ENCODE results near the gene RUVBL1. TPM values are rescaled to one million over a fixed set of nuclear protein-coding genes. Genes with fewer than 3 reads are reported as not detected.

Gene RUVBL1
- total and polyA plus RNA-seq, 11 donors = 14.1 to 44.6 (median 26.2) TPM

GRCh38 chr3:128067489-128067888 lies 56.1 kb downstream of the RUVBL1 start:
- no peaks in the 10 kb centered on the region for H3K27me3 ChIP-seq
- ATAC-seq (no peak), DNase-seq (no peak)
- H3K27ac ChIP-seq = no peak overlapping the region
- no peak overlapping the region for H3K4me3 ChIP-seq
- no peak for TF ChIP-seq CTCF (IDR thresholded peaks at IDR 0.05)
- no peak for TF ChIP-seq POLR2A (IDR thresholded peaks at IDR 0.05)
- no peaks in the 10 kb centered on the region for H3K9me3 ChIP-seq
- H3K4me1 ChIP-seq = peaks cover 0 to under 1% (median 0%) of the 10 kb centered on the region in 12 donors
- intact Hi-C loops (cut with DNase I) = no loop called here
- 70 to 82% (median 79%) methylated on average over 7 of the region's 7 CpGs for WGBS, 4 donors
- H3K36me3 ChIP-seq = peaks cover 8 to 100% (median 100%) of the 10 kb centered on the region in 9 donors

- Histone ChIP-seq H3K9me3 (no peaks in the 10 kb centered on the region), H3K4me1 (peaks cover 0 to 4% (median 0%) of the 10 kb centered on the region in 12 donors), H3K4me3 (no peak overlapping the region), H3K36me3 (peaks cover 8 to 100% (median 100%) of the 10 kb centered on the region in 9 donors), H3K27me3 (no peaks in the 10 kb centered on the region), H3K27ac (no peak overlapping the region)
- no peak for TF ChIP-seq CTCF (IDR thresholded peaks at IDR 0.05)
- no peak for TF ChIP-seq POLR2A (IDR thresholded peaks at IDR 0.05)
- ATAC-seq (no peak), DNase-seq (no peak)
- intact Hi-C loops (cut with DNase I) = no loop called here
- WGBS, 4 donors = 91 to 93% (median 93%) methylated on average over 6 to 9 of the region's 9 CpGs
Measured at GRCh38 chr3:128066676-128067075, 56.9 kb downstream of the RUVBL1 start.

DNA sequence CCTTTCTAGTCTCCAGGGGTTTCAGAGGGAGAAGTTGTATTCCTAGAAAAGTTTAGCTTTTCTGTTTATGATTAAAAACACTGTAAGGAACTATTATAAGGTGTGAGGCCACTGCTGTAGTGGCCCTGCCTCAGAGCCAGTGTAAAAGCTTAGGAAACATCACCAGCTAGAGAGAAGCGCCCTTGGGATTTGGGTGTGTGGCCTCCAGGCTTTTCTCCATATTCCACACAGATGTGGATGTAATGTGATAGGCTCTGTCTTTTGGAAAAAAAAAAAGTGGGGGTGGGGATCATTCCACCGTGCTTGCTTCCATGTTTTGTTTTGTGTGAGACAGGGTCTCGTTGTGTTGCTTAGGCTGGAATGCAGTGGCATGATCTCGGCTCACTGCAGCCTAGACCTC lies 57.5 kb downstream of the RUVBL1 start:
- Histone ChIP-seq H3K4me1 (peaks cover 0 to 6% (median 0%) of the 10 kb centered on the region in 12 donors), H3K36me3 (peaks cover 10 to 100% (median 100%) of the 10 kb centered on the region in 9 donors), H3K27me3 (no peaks in the 10 kb centered on the region), H3K9me3 (no peaks in the 10 kb centered on the region), H3K27ac (no peak overlapping the region), H3K4me3 (no peak overlapping the region)
- DNase-seq (no peak), ATAC-seq (no peak)
- 84 to 92% (median 87%) methylated on average over 4 of the region's 4 CpGs for WGBS, 4 donors
- no peak for TF ChIP-seq CTCF (IDR thresholded peaks at IDR 0.05)
- no peak for TF ChIP-seq POLR2A (IDR thresholded peaks at IDR 0.05)
- intact Hi-C loops (cut with DNase I) = no loop called here

DNA sequence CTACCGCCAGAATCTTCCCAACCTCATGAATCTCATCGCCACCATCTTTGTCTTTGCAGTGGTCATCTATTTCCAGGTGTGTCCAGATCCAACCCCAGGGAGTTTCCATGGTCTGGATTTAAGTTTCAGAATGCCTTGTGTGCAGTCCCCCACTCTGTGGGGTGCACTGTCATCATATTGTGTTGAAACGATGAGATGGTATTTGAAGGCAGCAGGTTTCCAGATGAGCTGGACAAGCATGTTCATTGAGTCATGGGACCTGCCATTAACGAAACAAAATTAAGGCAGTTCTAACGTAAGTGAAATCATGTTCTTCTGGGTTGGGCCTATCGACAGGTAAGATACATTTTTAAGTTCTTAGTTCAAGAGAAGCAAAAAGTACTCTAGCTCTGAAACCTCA lies 58.6 kb downstream of the RUVBL1 start:
- Histone ChIP-seq H3K27ac (no peak overlapping the region), H3K36me3 (peaks cover 11 to 100% (median 100%) of the 10 kb centered on the region in 9 donors), H3K4me3 (no peak overlapping the region), H3K4me1 (peaks cover 0 to 6% (median 0%) of the 10 kb centered on the region in 12 donors), H3K9me3 (no peaks in the 10 kb centered on the region), H3K27me3 (no peaks in the 10 kb centered on the region)
- no peak for TF ChIP-seq POLR2A (IDR thresholded peaks at IDR 0.05)
- no peak for TF ChIP-seq CTCF (IDR thresholded peaks at IDR 0.05)
- ATAC-seq (no peak), DNase-seq (no peak)
- WGBS, 4 donors = 92 to 95% (median 94%) methylated on average over 6 of the region's 6 CpGs
- intact Hi-C loops (cut with DNase I) = no loop called here

All from heart left ventricle (tissue), 16 donors.